Psoas muscle (tissue), 8 donors: Measurements from ENCODE around the gene ADORA2A. TPM values are rescaled to one million over a fixed set of nuclear protein-coding genes. Genes with fewer than 3 reads are reported as not detected.

ENCODE experiments used
- ATAC-seq, 4 donors: fragments of 200-7000 bp; cut with Tn5 transposase; one replicate each; pipeline ENCODE4 v1.9.1; 2020; ENCODE audit warnings: moderate library complexity in 3 of 4, mild to moderate bottlenecking in 2 of 4
- DNase-seq, 2 donors: peaks; one replicate each; pipeline ENCODE4 v3.0.0-alpha.2; 2020
- H3K27ac ChIP-seq: fragments of 200-600 bp; one replicate; pipeline ENCODE4 v1.8.0; 2022
- H3K27me3 ChIP-seq, 3 donors: fragments of 200-600 bp in 1 of 3; one replicate each; pipeline versions ENCODE4 v1.6.1 to v1.8.0; 2013 to 2022; ENCODE audit warnings: low read length in 2 of 3, mild to moderate bottlenecking in 2 of 3, moderate library complexity in 1 of 3; ENCODE audit not compliant: insufficient read depth in 3 of 3
- H3K36me3 ChIP-seq, 2 donors: fragments of 200-600 bp in 1 of 2; one replicate each; pipeline versions ENCODE4 v1.6.1 to v1.8.0; 2013 to 2022; ENCODE audit warnings: low read depth in 1 of 2, mild to moderate bottlenecking in 1 of 2, moderate library complexity in 1 of 2; ENCODE audit not compliant: insufficient read depth in 1 of 2
- H3K4me1 ChIP-seq: fragments of 200-600 bp; one replicate; pipeline ENCODE4 v1.8.0; 2022
- H3K4me3 ChIP-seq: fragments of 200-600 bp; one replicate; pipeline ENCODE4 v1.8.0; 2022; ENCODE audit warnings: mild to moderate bottlenecking
- H3K9me3 ChIP-seq: fragments of 200-600 bp; one replicate; pipeline ENCODE4 v1.8.0; 2022
- WGBS, 3 donors: extraction: QIAGEN DNeasy Blood & Tissue Kit; methylation state at CpG; one replicate each; pipeline versions ENCODE4 v1.1.6 to v1.1.7; 2013; 5-methylcytosine and 5-hydroxymethylcytosine counted together
- intact Hi-C, 2 donors: fragments of 100-400 bp; cut with DNase I; formaldehyde crosslinking; loops; one replicate each; pipeline versions ENCODE4 v1.11.0 to v1.14.2; 2022
- polyA plus RNA-seq, 3 donors: library from polyadenylated mRNA; stranded (reverse); fragments of 200-250 nt; gene quantifications; one replicate each; pipeline ENCODE4 v1.2.3, GENCODE V29; 2013
- total RNA-seq, 4 donors: library from RNA; stranded (reverse); fragmentation: NEBNext Ultra II Directional in 2 of 4; extraction: Animal tissue kit (Norgen Biotek cat#: 25700) in 2 of 4; gene quantifications; one replicate each; pipeline versions ENCODE4 v1.2.1 to v1.2.4, GENCODE V29; 2021 to 2023
- TF ChIP-seq, protein P1 (sequence below): fragments of 200-600 bp; IDR thresholded peaks from one replicate; pipeline ENCODE4 v1.8.0; 2022; ENCODE audit warnings: antibody characterized with exemption
- donor health status: healthy with polysubstance abuse.
- donor health status: DM: no; HTN: no; CAD: no; lungs with moderate emphysema.
- donor health status: Bipolar disorder and iron deficiency.
- donor health status: healthy.
- donor health status: DM: yes; HTN: yes; CAD: no.
- donor health status: DM: no; HTN: no; CAD: no.
- donor health status: DM: no; HTN: no; CAD: no.
- donor health status: DM: yes; HTN: yes; CAD: no.

Gene ADORA2A
- total and polyA plus RNA-seq, 7 donors: 0.97 to 2.4 (median 1.7) TPM

DNA sequence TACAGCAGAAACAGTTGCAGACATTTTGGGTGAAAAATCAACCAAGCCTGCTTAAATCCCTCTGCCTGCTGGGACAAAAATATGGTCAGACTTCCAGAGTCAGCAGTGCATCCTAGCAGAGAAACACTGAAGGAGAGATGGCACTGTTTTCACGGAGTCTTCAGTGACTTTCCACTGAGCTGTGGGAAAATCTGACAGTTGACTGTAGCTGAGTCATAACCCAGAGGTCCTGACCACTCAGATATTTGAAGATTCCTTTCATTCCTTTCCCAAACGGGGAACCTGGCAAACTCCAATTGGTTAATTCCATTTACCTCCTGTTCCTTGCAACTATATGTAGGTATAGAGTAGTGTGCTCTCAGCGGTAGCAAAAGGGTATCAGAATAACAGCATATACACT is 46.8 kb downstream of the ADORA2A start:
- H3K36me3 ChIP-seq: no peaks in the 10 kb centered on the region
- intact Hi-C loops: no loop called here
- 36 to 50% (median 41%) methylated on average over 3 of the region's 3 CpGs for WGBS, 3 donors
- H3K27me3 ChIP-seq: no peaks in the 10 kb centered on the region
- TF ChIP-seq, protein P1, sequence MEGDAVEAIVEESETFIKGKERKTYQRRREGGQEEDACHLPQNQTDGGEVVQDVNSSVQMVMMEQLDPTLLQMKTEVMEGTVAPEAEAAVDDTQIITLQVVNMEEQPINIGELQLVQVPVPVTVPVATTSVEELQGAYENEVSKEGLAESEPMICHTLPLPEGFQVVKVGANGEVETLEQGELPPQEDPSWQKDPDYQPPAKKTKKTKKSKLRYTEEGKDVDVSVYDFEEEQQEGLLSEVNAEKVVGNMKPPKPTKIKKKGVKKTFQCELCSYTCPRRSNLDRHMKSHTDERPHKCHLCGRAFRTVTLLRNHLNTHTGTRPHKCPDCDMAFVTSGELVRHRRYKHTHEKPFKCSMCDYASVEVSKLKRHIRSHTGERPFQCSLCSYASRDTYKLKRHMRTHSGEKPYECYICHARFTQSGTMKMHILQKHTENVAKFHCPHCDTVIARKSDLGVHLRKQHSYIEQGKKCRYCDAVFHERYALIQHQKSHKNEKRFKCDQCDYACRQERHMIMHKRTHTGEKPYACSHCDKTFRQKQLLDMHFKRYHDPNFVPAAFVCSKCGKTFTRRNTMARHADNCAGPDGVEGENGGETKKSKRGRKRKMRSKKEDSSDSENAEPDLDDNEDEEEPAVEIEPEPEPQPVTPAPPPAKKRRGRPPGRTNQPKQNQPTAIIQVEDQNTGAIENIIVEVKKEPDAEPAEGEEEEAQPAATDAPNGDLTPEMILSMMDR: no peak
- ATAC-seq: peak in 1 of 4 donors; percentile 47
- no peak overlapping the region for H3K4me3 ChIP-seq
- no peaks in the 10 kb centered on the region for H3K9me3 ChIP-seq
- DNase-seq: no peak
- no peak overlapping the region for H3K27ac ChIP-seq
- H3K4me1 ChIP-seq: no peaks in the 10 kb centered on the region

DNA sequence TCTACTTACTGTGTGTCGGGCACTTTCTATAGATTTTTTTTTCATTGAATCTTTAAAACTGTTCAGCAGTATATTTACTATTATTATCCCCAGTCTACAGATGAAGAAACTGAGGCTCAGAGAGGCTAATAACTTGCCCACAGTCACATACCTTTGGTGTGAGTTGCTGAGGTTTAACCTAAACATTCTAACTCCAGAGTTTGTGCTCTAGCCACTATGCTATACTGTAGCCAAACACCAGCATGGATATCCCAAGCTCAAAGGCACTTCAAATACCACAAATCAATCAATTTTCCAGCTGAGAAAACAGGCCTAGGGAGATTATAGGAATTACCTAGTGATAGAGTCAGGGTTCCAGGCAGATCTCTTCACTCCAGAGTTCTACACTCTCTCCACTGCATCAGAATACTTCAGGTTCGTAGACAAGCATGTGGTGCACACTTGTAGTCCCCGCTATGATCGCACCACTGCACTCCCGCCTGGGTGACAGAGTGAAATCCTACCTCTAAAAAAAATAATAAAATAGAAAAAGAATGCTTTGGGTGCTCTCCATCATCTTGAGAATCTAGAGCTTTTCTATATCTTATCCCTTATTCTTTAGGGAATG is 47.4 kb downstream of the ADORA2A start:
- intact Hi-C loops: no loop called here
- no peak for ATAC-seq
- no peaks in the 10 kb centered on the region for H3K9me3 ChIP-seq
- 75 to 92% (median 80%) methylated on average over 5 of the region's 5 CpGs for WGBS, 3 donors
- no peak for DNase-seq
- H3K27ac ChIP-seq: no peak overlapping the region
- H3K4me1 ChIP-seq: no peaks in the 10 kb centered on the region
- H3K27me3 ChIP-seq: no peaks in the 10 kb centered on the region
- H3K4me3 ChIP-seq: no peak overlapping the region
- no peaks in the 10 kb centered on the region for H3K36me3 ChIP-seq
- TF ChIP-seq, protein P1: no peak

DNA sequence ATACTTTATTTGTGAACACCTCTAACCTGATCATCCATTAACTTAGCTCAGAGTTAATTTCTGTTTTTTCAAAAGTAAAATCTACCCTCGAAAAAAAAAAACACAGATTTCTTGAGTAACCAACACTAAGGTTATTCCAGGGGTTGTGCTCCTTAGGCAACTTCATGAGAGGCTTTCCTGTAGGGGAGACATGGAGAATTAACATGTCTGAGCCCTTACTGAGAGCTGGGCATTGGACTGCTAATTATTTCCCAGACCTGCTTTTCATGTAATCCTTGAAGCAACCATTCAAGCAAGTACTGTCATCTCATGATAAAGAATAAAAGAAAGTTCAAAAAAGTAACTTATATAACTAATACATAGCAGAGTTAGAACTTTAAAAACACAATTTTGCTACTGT is 54.2 kb downstream of the ADORA2A start:
- no peaks in the 10 kb centered on the region for H3K27me3 ChIP-seq
- H3K4me1 ChIP-seq: peaks cover 7% of the 10 kb centered on the region
- no peak for ATAC-seq
- no peak for DNase-seq
- intact Hi-C loops: no loop called here
- WGBS, 3 donors: 57 to 65% (median 60%) methylated on average over 1 of the region's 1 CpG
- no peak overlapping the region for H3K4me3 ChIP-seq
- H3K9me3 ChIP-seq: no peaks in the 10 kb centered on the region
- TF ChIP-seq, protein P1: no peak
- no peak overlapping the region for H3K27ac ChIP-seq
- no peaks in the 10 kb centered on the region for H3K36me3 ChIP-seq

DNA sequence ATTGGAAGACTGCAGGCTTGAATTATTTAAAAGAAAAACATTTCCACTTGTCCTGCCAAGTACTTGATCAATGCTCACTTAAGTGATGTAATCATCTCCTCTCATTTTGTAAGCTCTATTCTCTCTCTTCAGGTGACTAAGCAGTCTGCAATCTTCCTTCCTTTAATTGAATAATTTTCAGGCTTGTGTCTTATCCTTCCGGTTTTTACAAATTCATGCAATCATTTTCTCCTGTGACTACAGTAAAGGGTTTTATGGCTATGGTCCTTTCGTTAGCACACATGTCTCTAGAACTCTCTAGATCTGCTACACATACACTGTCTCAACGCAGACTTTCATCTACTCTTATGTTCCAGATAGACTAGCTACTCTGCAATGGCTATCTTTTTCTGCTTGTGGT is 55.2 kb downstream of the ADORA2A start:
- no peak overlapping the region for H3K4me3 ChIP-seq
- no peak overlapping the region for H3K27ac ChIP-seq
- no peaks in the 10 kb centered on the region for H3K27me3 ChIP-seq
- ATAC-seq (peak in 3 of 4 donors; percentile 43 to 65 (median 50)), DNase-seq (no peak)
- 52 to 64% (median 55%) methylated on average over 3 of the region's 3 CpGs for WGBS, 3 donors
- TF ChIP-seq, protein P1: no peak
- peaks cover 7% of the 10 kb centered on the region for H3K4me1 ChIP-seq
- intact Hi-C loops: no loop called here
- H3K9me3 ChIP-seq: no peaks in the 10 kb centered on the region
- H3K36me3 ChIP-seq: no peaks in the 10 kb centered on the region

DNA sequence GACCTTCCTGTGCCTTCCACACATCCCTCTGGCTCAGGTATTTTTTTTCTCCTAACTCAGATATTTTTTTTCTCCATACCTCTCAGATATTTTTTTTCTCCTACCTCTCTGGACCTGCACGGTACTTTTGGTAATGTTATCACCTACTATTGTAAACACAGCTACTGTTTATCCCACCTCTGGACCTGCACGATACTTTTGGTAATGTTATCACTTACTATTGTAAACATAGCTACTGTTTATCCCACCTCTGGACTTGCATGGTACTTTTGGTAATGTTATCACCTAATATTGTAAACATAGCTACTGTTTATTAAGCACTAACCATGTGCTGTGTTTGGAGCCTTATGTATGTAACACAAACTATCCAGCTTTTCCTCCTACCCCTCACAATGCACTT is 55.6 kb downstream of the ADORA2A start:
- H3K27ac ChIP-seq: no peak overlapping the region
- H3K36me3 ChIP-seq: no peaks in the 10 kb centered on the region
- ATAC-seq (no peak), DNase-seq (no peak)
- H3K9me3 ChIP-seq: no peaks in the 10 kb centered on the region
- intact Hi-C loops: no loop called here
- H3K27me3 ChIP-seq: no peaks in the 10 kb centered on the region
- TF ChIP-seq, protein P1: no peak
- 70 to 83% (median 80%) methylated on average over 2 of the region's 2 CpGs for WGBS, 3 donors
- H3K4me1 ChIP-seq: peaks cover 7% of the 10 kb centered on the region
- H3K4me3 ChIP-seq: no peak overlapping the region
